Caco-2 (cell line): ENCODE measurements around the gene SORBS2. TPM values are rescaled to one million over a fixed set of nuclear protein-coding genes. Genes with fewer than 3 reads are reported as not detected.

Source experiments
- BruUV-seq: library from RNA; stranded (reverse); fragments of 400-500 nt; replicated peaks from 2 replicates; lab custom pipeline; 2021; lab: Mats Ljungman, UMichigan
- CTCF ChIA-PET: fragments of 300-600 bp; sonication (Branson Sonifier 250); formaldehyde crosslinking; loops from one replicate; lab custom pipeline; 2022; ENCODE audit warnings: antibody characterized with exemption; lab: Charles Lee
- POLR2A ChIA-PET: fragments of 300-600 bp; sonication (Branson Sonifier 250); formaldehyde crosslinking; loops from one replicate; lab custom pipeline; 2022; ENCODE audit warnings: antibody characterized with exemption; lab: Charles Lee
- DNase-seq, 2 experiments: peaks; one replicate each; pipeline versions ENCODE4 v3.0.0 to v3.0.0-alpha.2; 2020 to 2022
- H3K27me3 ChIP-seq: replicated peaks from 2 replicates; pipeline ENCODE4 v1.6.0; 2011; ENCODE audit warnings: low read length; ENCODE audit not compliant: control insufficient read depth, insufficient read depth
- H3K36me3 ChIP-seq: 2 replicates; pipeline ENCODE4 v1.5.1; 2011; ENCODE audit warnings: low read length; ENCODE audit not compliant: control insufficient read depth, insufficient read depth
- H3K4me1 ChIP-seq: fragments of 250-450 bp; sonication (Bioruptor Pico); 2 replicates; pipeline ENCODE4 v1.5.1; 2020; ENCODE audit warnings: mild to moderate bottlenecking
- H3K4me3 ChIP-seq: 2 replicates; pipeline ENCODE4 v1.5.1; 2011; ENCODE audit warnings: low read depth, mild to moderate bottlenecking, control low read depth, low read length
- H3K9me3 ChIP-seq: fragments of 250-450 bp; sonication (Bioruptor Pico); 2 replicates; pipeline ENCODE4 v1.5.1; 2020; ENCODE audit warnings: mild to moderate bottlenecking, moderate library complexity
- H3K27ac Mint-ChIP-seq: one replicate; pipeline ENCODE4 v1.8.0; 2022; ENCODE audit warnings: mixed read lengths; ENCODE audit not compliant: unreplicated experiment
- H3K27me3 Mint-ChIP-seq: one replicate; pipeline ENCODE4 v1.8.0; 2022; ENCODE audit warnings: mixed read lengths; ENCODE audit not compliant: insufficient read depth, unreplicated experiment
- H3K36me3 Mint-ChIP-seq: one replicate; pipeline ENCODE4 v1.8.0; 2022; ENCODE audit warnings: mild to moderate bottlenecking, mixed read lengths; ENCODE audit not compliant: insufficient read depth, unreplicated experiment
- H3K4me1 Mint-ChIP-seq: one replicate; pipeline ENCODE4 v1.8.0; 2022; ENCODE audit warnings: low read depth, mixed read lengths; ENCODE audit not compliant: unreplicated experiment
- H3K4me3 Mint-ChIP-seq: one replicate; pipeline ENCODE4 v1.8.0; 2022; ENCODE audit warnings: mild to moderate bottlenecking, moderate library complexity, mixed read lengths; ENCODE audit not compliant: unreplicated experiment
- H3K9me3 Mint-ChIP-seq: one replicate; pipeline ENCODE4 v1.8.0; 2022; ENCODE audit warnings: mixed read lengths; ENCODE audit not compliant: unreplicated experiment
- intact Hi-C: fragments of 100-400 bp; cut with micrococcal nuclease; formaldehyde crosslinking; loops from one replicate; pipeline ENCODE4 v1.10.0; 2022; ENCODE audit not compliant: unreplicated experiment
- total RNA-seq: library from RNA; stranded (reverse); gene quantifications from 2 replicates; pipeline ENCODE4 v1.2.3, GENCODE V29; 2022
- TF ChIP-seq, protein P1 (sequence below), 2 experiments: fragments of 200-600 bp in 1 of 2; IDR thresholded peaks; 1 replicate in 1 of 2; 2 replicates in 1 of 2; pipeline versions ENCODE4 v1.5.1 to v1.8.0; 2011 to 2022; ENCODE audit warnings: antibody characterized with exemption in 1 of 2, control low read depth in 1 of 2, inconsistent platforms in 1 of 2, low read depth in 1 of 2, low read length in 1 of 2, mild to moderate bottlenecking in 1 of 2, moderate library complexity in 1 of 2; ENCODE audit not compliant: insufficient read depth in 1 of 2, severe bottlenecking in 1 of 2, unreplicated experiment in 1 of 2

Gene SORBS2
- total RNA-seq, 1 experiment from 2014 or later = 47.7 TPM

- Mint-ChIP-seq H3K4me1 (peaks cover 24% of the 10 kb centered on the region), H3K4me3 (no peak overlapping the region), H3K9me3 (peaks cover 24% of the 10 kb centered on the region), H3K27ac (no peak overlapping the region), H3K36me3 (peaks cover 5% of the 10 kb centered on the region), H3K27me3 (no peaks in the 10 kb centered on the region)
- H3K4me1 ChIP-seq = peaks cover 10% of the 10 kb centered on the region; the same call in 1 of the 2 replicates
- TF ChIP-seq, protein P1, sequence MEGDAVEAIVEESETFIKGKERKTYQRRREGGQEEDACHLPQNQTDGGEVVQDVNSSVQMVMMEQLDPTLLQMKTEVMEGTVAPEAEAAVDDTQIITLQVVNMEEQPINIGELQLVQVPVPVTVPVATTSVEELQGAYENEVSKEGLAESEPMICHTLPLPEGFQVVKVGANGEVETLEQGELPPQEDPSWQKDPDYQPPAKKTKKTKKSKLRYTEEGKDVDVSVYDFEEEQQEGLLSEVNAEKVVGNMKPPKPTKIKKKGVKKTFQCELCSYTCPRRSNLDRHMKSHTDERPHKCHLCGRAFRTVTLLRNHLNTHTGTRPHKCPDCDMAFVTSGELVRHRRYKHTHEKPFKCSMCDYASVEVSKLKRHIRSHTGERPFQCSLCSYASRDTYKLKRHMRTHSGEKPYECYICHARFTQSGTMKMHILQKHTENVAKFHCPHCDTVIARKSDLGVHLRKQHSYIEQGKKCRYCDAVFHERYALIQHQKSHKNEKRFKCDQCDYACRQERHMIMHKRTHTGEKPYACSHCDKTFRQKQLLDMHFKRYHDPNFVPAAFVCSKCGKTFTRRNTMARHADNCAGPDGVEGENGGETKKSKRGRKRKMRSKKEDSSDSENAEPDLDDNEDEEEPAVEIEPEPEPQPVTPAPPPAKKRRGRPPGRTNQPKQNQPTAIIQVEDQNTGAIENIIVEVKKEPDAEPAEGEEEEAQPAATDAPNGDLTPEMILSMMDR (IDR thresholded peaks at IDR 0.05; ENCODE audit: insufficient read depth in 1 of 2, low read depth in 1 of 2, low read length in 1 of 2, severe bottlenecking in 1 of 2, unreplicated experiment in 1 of 2) = no peak
- H3K9me3 ChIP-seq = no peaks in the 10 kb centered on the region
- no peaks in the 10 kb centered on the region; the same call in 1 of the 2 replicates for H3K36me3 ChIP-seq
- no TSS peak for BruUV-seq
- no peak for DNase-seq
- H3K27me3 ChIP-seq = no peaks in the 10 kb centered on the region
- POLR2A ChIA-PET = no interaction called here
- H3K4me3 ChIP-seq = no peak overlapping the region
- intact Hi-C loops = no loop called here
- CTCF ChIA-PET = no interaction called here
These were observed 10.5 kb downstream of the SORBS2 start for GRCh38 chr4:185801471-185801870.

DNA sequence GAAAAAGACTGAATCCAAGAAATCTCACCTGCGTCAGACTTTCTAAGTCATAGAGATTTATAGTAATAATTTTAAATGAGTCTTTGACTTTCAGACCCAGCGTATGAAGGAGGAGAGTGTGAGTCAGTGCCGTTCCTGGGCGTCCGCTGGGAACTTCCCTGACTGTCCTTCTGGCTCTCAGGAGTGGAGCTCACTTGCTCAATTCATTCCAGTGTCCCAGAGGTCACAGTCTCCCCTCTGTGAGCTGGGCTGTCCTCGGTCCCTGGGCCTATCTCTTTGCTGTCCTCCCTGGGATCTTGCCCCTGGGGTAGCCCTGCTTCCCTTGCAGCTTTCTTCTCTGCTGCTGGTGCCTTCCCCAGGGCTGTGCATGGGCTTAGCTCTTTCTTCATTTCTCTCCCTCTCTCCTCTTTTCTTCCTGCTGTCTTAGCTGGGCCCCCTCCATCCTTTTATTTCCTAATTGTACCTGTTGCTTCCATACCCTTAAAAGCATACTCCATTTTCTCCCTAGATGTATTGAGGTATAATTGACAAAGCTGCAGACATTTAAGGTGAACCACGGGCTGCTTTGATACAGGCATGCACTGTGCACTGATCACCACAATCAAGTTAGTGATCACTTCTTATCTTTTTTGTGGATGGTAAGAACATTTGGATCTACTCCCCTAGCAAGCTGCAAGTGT, 11.6 kb downstream of the SORBS2 start:
- Mint-ChIP-seq H3K36me3 (peaks cover 11% of the 10 kb centered on the region), H3K27me3 (no peaks in the 10 kb centered on the region), H3K27ac (peak overlapping the region; percentile 34), H3K9me3 (peaks cover 24% of the 10 kb centered on the region), H3K4me3 (no peak overlapping the region), H3K4me1 (peaks cover 21% of the 10 kb centered on the region)
- intact Hi-C loops = no loop called here
- no peak for DNase-seq
- BruUV-seq = no TSS peak
- TF ChIP-seq, protein P1 (IDR thresholded peaks at IDR 0.05; ENCODE audit: insufficient read depth in 1 of 2, low read depth in 1 of 2, low read length in 1 of 2, severe bottlenecking in 1 of 2, unreplicated experiment in 1 of 2) = no peak
- ChIA-PET POLR2A (no interaction called here), CTCF (no interaction called here)
- Histone ChIP-seq H3K36me3 (no peaks in the 10 kb centered on the region; the same call in 1 of the 2 replicates), H3K4me3 (no peak overlapping the region), H3K27me3 (no peaks in the 10 kb centered on the region), H3K9me3 (no peaks in the 10 kb centered on the region), H3K4me1 (peaks cover 6% of the 10 kb centered on the region; the same call in 1 of the 2 replicates)

GRCh38 chr4:185799442-185799841, 12.6 kb downstream of the SORBS2 start:
- Histone ChIP-seq H3K27me3 (no peaks in the 10 kb centered on the region), H3K36me3 (no peaks in the 10 kb centered on the region; the same call in 1 of the 2 replicates), H3K4me1 (peaks cover 6% of the 10 kb centered on the region; the same call in 1 of the 2 replicates), H3K9me3 (no peaks in the 10 kb centered on the region), H3K4me3 (no peak overlapping the region)
- ChIA-PET CTCF (no interaction called here), POLR2A (no interaction called here)
- Mint-ChIP-seq H3K36me3 (peaks cover 11% of the 10 kb centered on the region), H3K4me3 (no peak overlapping the region), H3K27me3 (no peaks in the 10 kb centered on the region), H3K9me3 (peaks cover 24% of the 10 kb centered on the region), H3K4me1 (peaks cover 17% of the 10 kb centered on the region), H3K27ac (no peak overlapping the region)
- TF ChIP-seq, protein P1 (IDR thresholded peaks at IDR 0.05; ENCODE audit: insufficient read depth in 1 of 2, low read depth in 1 of 2, low read length in 1 of 2, severe bottlenecking in 1 of 2, unreplicated experiment in 1 of 2) = no peak
- BruUV-seq = no TSS peak
- DNase-seq = no peak
- intact Hi-C loops = no loop called here
